ENCODE results near the gene TMEM61. TPM values are rescaled to one million over a fixed set of nuclear protein-coding genes. Genes with fewer than 3 reads are reported as not detected.

TMEM61 gene
- polyA plus RNA-seq, 1 of the 3 experiments (the other 2 are of a cell fraction): not detected

DNA sequence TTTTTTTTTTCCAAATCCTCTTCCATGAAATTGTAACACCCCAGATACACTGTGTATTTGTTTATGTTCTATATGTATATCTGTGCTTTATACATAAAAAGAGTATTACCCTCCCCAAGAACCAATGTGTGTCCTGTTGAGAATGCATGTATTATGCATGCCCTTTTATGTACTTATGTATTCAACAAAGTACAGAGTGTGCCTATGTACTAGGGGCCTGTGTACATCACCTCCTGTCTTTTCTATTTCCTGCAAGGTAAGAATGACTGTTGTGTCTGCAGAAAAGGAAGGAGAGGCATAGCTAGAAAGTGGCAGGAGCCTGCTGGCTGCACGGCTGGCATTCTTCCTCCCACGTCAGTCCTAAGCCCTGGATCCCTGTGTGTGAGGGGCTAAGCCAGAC is 7.0 kb downstream of the TMEM61 start:
- Histone ChIP-seq H3K4me2 (no peak overlapping the region), H3K36me3 (replicated peaks in 1 of 2; ENCODE audit: control insufficient read depth in 1 of 2, insufficient read depth in 2 of 2, low read length in 1 of 2) (no peaks in the 10 kb centered on the region)
- 83% methylated on average over 1 of the region's 2 CpGs for WGBS (ENCODE audit: low lambda C conversion rate)

More for the DNA sequence above, 7.0 kb downstream of the TMEM61 start:
- no peak for DNase-seq
- H2AFZ ChIP-seq (ENCODE audit: low read depth): no peak overlapping the region
- TF ChIP-seq TCF12 (IDR thresholded peaks at IDR 0.05) (no peak), JUND (IDR thresholded peaks at IDR 0.05) (no peak), NFIC (IDR thresholded peaks at IDR 0.05; ENCODE audit: borderline replicate concordance) (no peak), EZH2phosphoT487 (IDR thresholded peaks at IDR 0.05; ENCODE audit: borderline replicate concordance, low read depth) (no peak), NRF1 (IDR thresholded peaks at IDR 0.05; ENCODE audit: low read depth, low read length) (no peak), USF2 (IDR thresholded peaks at IDR 0.05; ENCODE audit: borderline replicate concordance, low read depth, low read length) (no peak), RAD21 (IDR thresholded peaks at IDR 0.05; ENCODE audit: low read length) (no peak), GATA2 (CRISPR knock-in tag; IDR thresholded peaks at IDR 0.05) (no peak), RFX5 (IDR thresholded peaks at IDR 0.05; ENCODE audit: low read length) (no peak), TEAD4 (IDR thresholded peaks at IDR 0.05; ENCODE audit: borderline replicate concordance, insufficient read depth) (no peak), MXI1 (IDR thresholded peaks at IDR 0.05; ENCODE audit: low read depth, low read length) (no peak), RCOR1 (IDR thresholded peaks at IDR 0.05; ENCODE audit: low read length) (no peak)
- TF ChIP-seq, protein P1, sequence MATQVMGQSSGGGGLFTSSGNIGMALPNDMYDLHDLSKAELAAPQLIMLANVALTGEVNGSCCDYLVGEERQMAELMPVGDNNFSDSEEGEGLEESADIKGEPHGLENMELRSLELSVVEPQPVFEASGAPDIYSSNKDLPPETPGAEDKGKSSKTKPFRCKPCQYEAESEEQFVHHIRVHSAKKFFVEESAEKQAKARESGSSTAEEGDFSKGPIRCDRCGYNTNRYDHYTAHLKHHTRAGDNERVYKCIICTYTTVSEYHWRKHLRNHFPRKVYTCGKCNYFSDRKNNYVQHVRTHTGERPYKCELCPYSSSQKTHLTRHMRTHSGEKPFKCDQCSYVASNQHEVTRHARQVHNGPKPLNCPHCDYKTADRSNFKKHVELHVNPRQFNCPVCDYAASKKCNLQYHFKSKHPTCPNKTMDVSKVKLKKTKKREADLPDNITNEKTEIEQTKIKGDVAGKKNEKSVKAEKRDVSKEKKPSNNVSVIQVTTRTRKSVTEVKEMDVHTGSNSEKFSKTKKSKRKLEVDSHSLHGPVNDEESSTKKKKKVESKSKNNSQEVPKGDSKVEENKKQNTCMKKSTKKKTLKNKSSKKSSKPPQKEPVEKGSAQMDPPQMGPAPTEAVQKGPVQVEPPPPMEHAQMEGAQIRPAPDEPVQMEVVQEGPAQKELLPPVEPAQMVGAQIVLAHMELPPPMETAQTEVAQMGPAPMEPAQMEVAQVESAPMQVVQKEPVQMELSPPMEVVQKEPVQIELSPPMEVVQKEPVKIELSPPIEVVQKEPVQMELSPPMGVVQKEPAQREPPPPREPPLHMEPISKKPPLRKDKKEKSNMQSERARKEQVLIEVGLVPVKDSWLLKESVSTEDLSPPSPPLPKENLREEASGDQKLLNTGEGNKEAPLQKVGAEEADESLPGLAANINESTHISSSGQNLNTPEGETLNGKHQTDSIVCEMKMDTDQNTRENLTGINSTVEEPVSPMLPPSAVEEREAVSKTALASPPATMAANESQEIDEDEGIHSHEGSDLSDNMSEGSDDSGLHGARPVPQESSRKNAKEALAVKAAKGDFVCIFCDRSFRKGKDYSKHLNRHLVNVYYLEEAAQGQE (IDR thresholded peaks at IDR 0.05; ENCODE audit: low read depth, low read length): no peak
- TF ChIP-seq, protein P2, sequence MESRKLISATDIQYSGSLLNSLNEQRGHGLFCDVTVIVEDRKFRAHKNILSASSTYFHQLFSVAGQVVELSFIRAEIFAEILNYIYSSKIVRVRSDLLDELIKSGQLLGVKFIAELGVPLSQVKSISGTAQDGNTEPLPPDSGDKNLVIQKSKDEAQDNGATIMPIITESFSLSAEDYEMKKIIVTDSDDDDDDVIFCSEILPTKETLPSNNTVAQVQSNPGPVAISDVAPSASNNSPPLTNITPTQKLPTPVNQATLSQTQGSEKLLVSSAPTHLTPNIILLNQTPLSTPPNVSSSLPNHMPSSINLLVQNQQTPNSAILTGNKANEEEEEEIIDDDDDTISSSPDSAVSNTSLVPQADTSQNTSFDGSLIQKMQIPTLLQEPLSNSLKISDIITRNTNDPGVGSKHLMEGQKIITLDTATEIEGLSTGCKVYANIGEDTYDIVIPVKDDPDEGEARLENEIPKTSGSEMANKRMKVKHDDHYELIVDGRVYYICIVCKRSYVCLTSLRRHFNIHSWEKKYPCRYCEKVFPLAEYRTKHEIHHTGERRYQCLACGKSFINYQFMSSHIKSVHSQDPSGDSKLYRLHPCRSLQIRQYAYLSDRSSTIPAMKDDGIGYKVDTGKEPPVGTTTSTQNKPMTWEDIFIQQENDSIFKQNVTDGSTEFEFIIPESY (IDR thresholded peaks at IDR 0.05; ENCODE audit: borderline replicate concordance, low read depth): no peak
- peaks cover 0 to 11% of the 10 kb centered on the region in 2 experiments; a peak in 1 of 4 replicates for H3K4me1 ChIP-seq (ENCODE audit: control insufficient read depth in 1 of 2, insufficient read depth in 2 of 2, low read depth in 1 of 2, low read length in 1 of 2)
- CTCF ChIA-PET: interaction anchor here (0.8 to 11.0 kb wide), 6 partner anchors 10 to 43 kb away, joined by 3 to 123 read pairs (median 31); partner anchors contain the start of gene BSND
- H3K9me2 ChIP-seq: no peaks in the 10 kb centered on the region
- no peaks in the 10 kb centered on the region for H3F3A ChIP-seq (replicated peaks; ENCODE audit: insufficient read depth)
- H3K9ac ChIP-seq: no peak overlapping the region
- H3K79me2 ChIP-seq (ENCODE audit: insufficient read depth): no peaks in the 10 kb centered on the region
- no peaks in the 10 kb centered on the region for H4K20me1 ChIP-seq (ENCODE audit: insufficient read depth)
- H3K27me3 ChIP-seq (ENCODE audit: insufficient read depth): no peaks in the 10 kb centered on the region; the same call in 1 of the 2 replicates
- no peak overlapping the region for H3K4me3 ChIP-seq (ENCODE audit: low read depth in 2 of 2, low read length in 1 of 2)
- POLR2A ChIA-PET: interaction anchor here (1.0 kb wide), 1 partner anchor 9 kb away, joined by 3 read pairs; no protein-coding TSS in a partner anchor
- H3K9me3 ChIP-seq: no peaks in the 10 kb centered on the region
- no peak overlapping the region for H3K27ac ChIP-seq (ENCODE audit: low read depth in 2 of 2, low read length in 1 of 2)

Measured in SK-N-SH (cell line).